Measurements from ENCODE around the gene PLXNA2.

PLXNA2 gene

GRCh38 chr1:208100906-208101305 lies 143.3 kb downstream of the PLXNA2 start:
- no peak for TF ChIP-seq CTCF (IDR thresholded peaks at IDR 0.05)

DNA sequence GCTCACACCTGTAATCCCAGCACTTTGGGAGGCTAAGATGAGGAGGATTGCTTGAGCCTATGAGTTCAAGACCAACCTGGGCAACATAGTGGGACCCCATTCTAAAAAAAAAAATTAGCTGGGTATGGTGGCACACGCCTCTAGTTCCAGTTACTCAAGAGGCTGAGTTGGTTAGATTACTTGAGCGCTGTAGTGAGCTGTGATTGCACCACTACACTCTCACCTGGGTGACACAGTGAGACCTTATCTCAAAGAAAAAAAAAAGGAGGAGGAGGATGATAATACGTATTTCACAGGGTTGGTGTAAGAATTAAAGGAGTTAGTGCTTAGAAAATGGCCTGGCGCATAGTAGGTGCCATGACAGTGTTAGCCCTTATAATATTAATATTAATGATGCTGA lies 144.1 kb downstream of the PLXNA2 start:
- TF ChIP-seq CTCF (IDR thresholded peaks at IDR 0.05), result no peak

- TF ChIP-seq CTCF (IDR thresholded peaks at IDR 0.05), result no peak
These were observed 145.4 kb downstream of the PLXNA2 start for GRCh38 chr1:208098773-208099172.

- TF ChIP-seq CTCF (IDR thresholded peaks at IDR 0.05), result peak; percentile 97
These were observed 150.1 kb downstream of the PLXNA2 start for GRCh38 chr1:208093754-208094719.

DNA sequence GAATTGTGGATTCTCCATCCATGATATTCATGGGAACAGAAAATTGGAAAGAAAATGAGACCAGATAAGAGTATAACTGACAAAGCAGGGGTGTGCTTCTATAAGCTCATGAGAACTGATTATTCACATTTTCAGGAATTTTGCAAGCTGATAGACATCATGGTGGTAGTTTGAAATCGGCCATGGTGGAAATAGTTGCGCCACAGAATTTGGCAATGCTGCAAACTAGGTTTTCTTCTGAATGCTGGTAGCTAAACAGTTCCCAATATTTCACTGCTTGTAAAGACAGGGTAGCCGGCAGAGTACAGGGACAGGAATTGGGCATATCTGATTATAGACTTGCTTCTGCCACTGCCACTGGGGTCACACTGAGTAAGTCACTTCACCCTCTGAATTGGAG lies 151.1 kb downstream of the PLXNA2 start:
- TF ChIP-seq CTCF (IDR thresholded peaks at IDR 0.05), result no peak

GRCh38 chr1:208090388-208091301 lies 153.5 kb downstream of the PLXNA2 start:
- TF ChIP-seq CTCF (IDR thresholded peaks at IDR 0.05), result no peak

GRCh38 chr1:208089761-208090370 lies 154.3 kb downstream of the PLXNA2 start:
- no peak for TF ChIP-seq CTCF (IDR thresholded peaks at IDR 0.05)

Data from LNCAP (cell line).